ENCODE results near the gene OTUD7B.

- TF ChIP-seq EZH2 (IDR thresholded peaks at IDR 0.05; ENCODE audit: low read length, unreplicated experiment) (no peak), EZH2phosphoT487 (IDR thresholded peaks at IDR 0.05; ENCODE audit: borderline replicate concordance, low read length) (no peak)
- TF ChIP-seq, protein P1, sequence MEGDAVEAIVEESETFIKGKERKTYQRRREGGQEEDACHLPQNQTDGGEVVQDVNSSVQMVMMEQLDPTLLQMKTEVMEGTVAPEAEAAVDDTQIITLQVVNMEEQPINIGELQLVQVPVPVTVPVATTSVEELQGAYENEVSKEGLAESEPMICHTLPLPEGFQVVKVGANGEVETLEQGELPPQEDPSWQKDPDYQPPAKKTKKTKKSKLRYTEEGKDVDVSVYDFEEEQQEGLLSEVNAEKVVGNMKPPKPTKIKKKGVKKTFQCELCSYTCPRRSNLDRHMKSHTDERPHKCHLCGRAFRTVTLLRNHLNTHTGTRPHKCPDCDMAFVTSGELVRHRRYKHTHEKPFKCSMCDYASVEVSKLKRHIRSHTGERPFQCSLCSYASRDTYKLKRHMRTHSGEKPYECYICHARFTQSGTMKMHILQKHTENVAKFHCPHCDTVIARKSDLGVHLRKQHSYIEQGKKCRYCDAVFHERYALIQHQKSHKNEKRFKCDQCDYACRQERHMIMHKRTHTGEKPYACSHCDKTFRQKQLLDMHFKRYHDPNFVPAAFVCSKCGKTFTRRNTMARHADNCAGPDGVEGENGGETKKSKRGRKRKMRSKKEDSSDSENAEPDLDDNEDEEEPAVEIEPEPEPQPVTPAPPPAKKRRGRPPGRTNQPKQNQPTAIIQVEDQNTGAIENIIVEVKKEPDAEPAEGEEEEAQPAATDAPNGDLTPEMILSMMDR (conservative IDR thresholded peaks at IDR 0.05; ENCODE audit: low read depth, low read length): no peak
These were observed 82.2 kb downstream of the OTUD7B start for GRCh38 chr1:149928401-149928724.

Data from PC-3 (cell line).